Omental fat pad (tissue), 4 donors: ENCODE results near the gene EMILIN2. TPM values are rescaled to one million over a fixed set of nuclear protein-coding genes. Genes with fewer than 3 reads are reported as not detected.

Experiments used
- ATAC-seq: fragments of 150-250 bp; one replicate; pipeline ENCODE4 v1.9.1; 2016; ENCODE audit warnings: mild to moderate bottlenecking, moderate library complexity; ENCODE audit not compliant: low FRiP score
- DNase-seq: peaks from one replicate; pipeline ENCODE4 v3.0.0-alpha.2; 2019; ENCODE audit warnings: low spot score
- total RNA-seq, 4 donors: library from RNA; depleted of rRNA; stranded (reverse); fragments of >200 nt; gene quantifications; one replicate each; pipeline ENCODE4 v1.1.0, GENCODE V29; 2016
- TF ChIP-seq, protein P1 (sequence below), 3 donors: fragments of 450-650 bp; IDR thresholded peaks; one replicate each; pipeline ENCODE4 v1.5.1; 2016 to 2017; ENCODE audit warnings: antibody characterized with exemption in 3 of 3, mild to moderate bottlenecking in 3 of 3, moderate library complexity in 2 of 3

EMILIN2 gene
- total RNA-seq, 4 donors from 2014 or later, result 33.9 to 56.4 (median 52.9) TPM

DNA sequence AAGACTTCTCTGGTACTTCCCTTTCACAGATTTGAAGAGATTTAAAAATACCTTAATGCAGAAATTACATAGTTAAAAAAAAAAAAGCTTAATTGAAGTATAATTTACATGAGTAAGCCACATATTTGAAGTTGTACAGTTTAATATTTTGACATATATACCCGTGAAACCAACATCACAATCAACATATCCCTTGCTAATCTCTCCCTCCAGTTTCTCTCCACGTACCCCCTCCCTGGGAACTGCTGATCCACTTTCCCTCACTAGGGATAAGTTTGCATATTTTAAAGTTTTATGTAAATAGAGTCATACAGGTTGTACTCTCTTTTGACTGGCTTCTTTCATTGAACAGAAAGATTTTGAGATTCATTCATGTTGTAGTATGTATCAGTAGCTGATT is 22.4 kb downstream of the EMILIN2 start:
- no peak for ATAC-seq

DNA sequence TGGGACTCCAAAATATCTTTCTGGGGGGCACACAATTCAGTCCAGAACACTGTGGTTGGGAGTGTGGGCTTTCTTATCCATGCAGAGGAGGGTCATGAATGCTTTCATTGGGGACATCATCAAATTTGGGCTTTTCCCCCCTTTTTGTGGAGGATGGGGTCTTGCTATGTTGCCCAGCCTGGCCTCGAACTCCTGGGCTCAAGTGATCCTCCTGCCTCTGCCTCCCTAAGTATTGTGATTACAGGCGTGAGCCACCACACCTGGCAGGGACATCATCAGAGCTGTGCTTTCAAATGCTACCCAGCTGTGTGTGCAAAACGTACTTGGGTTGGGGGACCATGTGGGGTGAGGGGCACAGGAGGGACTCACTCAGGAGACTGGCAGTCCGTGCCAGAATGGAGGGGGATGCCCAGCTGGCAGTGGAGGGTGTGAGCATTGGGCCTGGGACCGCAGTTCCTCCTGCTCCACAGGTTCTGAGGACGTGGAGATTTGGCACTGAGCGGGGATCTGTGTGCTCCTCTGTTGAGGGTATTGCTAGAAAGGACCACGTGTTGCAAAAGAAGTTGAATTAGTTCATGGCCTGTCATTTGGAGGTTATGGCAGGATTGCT is 24.4 kb downstream of the EMILIN2 start:
- TF ChIP-seq, protein P1, sequence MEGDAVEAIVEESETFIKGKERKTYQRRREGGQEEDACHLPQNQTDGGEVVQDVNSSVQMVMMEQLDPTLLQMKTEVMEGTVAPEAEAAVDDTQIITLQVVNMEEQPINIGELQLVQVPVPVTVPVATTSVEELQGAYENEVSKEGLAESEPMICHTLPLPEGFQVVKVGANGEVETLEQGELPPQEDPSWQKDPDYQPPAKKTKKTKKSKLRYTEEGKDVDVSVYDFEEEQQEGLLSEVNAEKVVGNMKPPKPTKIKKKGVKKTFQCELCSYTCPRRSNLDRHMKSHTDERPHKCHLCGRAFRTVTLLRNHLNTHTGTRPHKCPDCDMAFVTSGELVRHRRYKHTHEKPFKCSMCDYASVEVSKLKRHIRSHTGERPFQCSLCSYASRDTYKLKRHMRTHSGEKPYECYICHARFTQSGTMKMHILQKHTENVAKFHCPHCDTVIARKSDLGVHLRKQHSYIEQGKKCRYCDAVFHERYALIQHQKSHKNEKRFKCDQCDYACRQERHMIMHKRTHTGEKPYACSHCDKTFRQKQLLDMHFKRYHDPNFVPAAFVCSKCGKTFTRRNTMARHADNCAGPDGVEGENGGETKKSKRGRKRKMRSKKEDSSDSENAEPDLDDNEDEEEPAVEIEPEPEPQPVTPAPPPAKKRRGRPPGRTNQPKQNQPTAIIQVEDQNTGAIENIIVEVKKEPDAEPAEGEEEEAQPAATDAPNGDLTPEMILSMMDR (IDR thresholded peaks at IDR 0.05), result no peak
- ATAC-seq (no peak), DNase-seq (no peak)

More for the DNA sequence above, 22.4 kb downstream of the EMILIN2 start:
- TF ChIP-seq, protein P1 (IDR thresholded peaks at IDR 0.05), result no peak
- DNase-seq, result no peak

DNA sequence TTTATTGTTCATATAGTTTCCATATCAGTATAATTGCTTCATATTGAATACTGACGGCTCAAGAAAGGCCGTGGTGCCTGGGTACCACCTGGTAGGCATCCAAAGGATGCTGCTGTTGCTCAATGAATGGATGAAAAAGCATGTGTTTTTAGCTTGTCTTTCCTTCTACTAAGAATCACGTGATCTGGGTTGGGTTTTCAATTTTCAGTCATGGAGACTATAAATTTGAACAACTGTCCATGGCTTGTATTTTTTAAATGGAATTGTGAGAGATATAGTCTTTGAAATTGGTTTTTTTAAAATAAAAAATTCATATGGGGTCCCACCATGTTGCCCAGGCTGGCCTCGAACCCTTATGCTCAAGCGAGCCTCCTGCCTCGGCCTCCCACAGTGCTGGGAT is 25.3 kb downstream of the EMILIN2 start:
- ATAC-seq, result no peak
- TF ChIP-seq, protein P1 (IDR thresholded peaks at IDR 0.05), result no peak
- no peak for DNase-seq

DNA sequence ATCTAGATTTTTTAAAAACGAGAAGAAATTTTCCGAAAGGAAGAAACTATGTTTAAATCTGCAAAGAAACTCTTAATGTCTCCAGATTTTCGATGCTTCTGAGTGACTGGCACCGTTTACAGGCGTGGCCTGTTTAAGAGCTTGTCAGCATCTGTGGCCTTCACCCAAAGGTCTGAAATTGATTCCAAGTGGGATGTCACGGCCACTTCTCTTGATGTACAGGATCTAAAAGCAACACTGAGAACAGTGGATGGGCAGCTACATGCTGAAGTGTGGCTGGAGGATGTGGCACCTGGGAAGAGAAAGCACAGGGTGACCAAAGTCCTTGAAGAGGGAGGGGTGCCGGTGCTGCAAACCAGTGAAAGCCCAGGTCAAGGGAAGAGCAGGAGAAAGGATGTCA is 28.0 kb downstream of the EMILIN2 start:
- no peak for ATAC-seq
- no peak for DNase-seq
- TF ChIP-seq, protein P1 (IDR thresholded peaks at IDR 0.05), result no peak

DNA sequence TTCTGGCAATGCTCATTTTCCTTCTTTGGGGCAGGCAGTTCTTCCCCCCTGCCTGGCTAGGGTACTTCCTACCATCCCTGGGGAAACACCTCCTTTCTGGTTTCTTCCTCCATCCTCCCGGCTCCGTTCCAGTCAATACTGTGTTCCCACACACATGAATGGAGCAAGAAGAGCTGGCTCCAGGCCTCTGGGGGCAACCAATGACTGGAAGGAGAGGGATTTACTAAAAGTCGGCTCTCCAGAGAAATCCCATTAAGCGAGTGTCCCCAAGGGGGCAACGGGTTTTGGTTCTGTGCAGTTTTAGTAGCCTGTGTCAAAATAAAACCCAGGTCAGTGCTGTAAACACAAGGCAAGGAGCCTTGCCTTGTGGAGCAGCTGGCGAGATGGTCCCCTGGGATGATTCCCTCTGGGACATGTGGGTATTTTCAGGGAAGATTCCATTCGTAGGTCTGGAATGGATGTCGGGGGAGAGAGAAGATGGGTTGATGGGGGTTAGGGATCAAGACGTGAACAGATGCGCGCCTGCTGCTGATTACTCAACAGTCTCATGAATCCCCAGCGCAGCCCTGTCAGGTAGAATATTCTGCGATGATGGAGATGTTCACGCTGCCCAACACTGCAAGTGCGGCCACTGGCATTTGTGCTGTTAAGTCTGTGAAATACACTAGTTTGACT is 32.0 kb downstream of the EMILIN2 start:
- ATAC-seq (no peak), DNase-seq (no peak)
- TF ChIP-seq, protein P1 (IDR thresholded peaks at IDR 0.05), result no peak

DNA sequence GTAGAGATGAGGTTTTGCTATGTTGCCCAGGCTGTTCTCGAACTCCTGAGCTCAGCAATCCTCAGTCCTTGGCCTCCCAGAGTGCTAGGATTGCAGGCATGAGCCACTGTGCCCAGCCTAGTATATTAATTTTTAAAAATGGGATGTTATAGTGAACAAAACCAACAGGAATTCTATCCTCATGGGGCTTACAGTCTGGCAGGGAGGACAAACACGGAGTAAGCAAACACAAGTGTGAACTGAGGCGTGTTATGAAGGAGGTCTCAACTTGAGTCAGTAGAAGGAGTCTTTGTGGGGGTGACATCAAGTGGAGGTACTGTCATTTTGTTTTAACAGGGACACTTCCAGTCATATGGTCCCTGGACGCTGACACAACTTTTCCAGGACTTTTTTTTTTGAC is 33.1 kb downstream of the EMILIN2 start:
- DNase-seq (no peak), ATAC-seq (no peak)
- TF ChIP-seq, protein P1 (IDR thresholded peaks at IDR 0.05), result no peak

DNA sequence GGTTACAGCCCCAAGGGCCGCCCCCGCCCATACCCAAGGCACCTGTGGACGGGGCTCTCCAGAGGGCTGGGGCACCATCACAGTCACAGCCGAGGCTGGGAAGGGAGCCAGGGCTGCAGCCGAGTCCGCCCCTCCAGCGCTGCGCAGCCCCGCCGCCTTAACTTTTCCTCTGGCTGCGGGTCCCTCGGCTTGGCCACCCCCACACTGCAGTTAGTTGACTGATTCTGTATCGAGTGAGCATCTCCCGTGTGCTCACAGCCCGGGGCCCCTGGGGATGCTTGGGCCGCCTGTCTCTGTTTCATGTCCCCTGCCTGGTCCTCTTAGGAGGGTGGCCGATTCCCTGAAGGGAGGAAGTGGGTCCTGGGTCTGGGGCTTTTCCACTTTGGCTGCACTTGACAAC is 33.7 kb downstream of the EMILIN2 start:
- ATAC-seq (no peak), DNase-seq (no peak)
- TF ChIP-seq, protein P1 (IDR thresholded peaks at IDR 0.05), result no peak
